ENCODE measurements around the gene NRXN2. TPM values are rescaled to one million over a fixed set of nuclear protein-coding genes. Genes with fewer than 3 reads are reported as not detected.

Gene NRXN2
- total RNA-seq, 1 experiment from 2014 or later = 0.15 TPM

DNA sequence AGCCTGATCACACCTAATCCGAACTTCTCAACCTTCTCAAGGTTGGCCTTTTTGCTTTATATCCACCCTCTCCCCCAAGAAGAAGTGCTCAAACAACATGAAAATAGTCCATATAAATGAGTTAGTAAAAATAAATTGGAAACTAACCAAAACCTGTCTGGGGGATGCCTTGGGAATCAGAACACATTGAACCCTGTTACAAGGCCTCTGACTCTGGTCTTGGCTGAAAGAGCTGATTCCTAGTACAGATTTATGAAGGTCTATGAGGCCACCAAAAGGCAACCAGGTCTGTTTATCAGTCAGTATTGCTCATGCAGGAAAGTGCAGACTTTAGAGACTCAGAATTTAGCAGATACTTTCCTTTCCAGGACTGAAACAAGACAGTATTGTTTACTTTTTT, 49.7 kb downstream of the NRXN2 start:
- in situ Hi-C loops (cut with HindIII; ENCODE audit: low pct_unique_long_range_greater_than_20kb, low sequenced_read_pairs) (no loop called here), intact Hi-C loops (cut with micrococcal nuclease; ENCODE audit: unreplicated experiment) (no loop called here)
- ATAC-seq (no peak), DNase-seq (ENCODE audit: low read depth, low spot score) (no peak)
- Histone ChIP-seq H3K4me1 (ENCODE audit: control insufficient read depth, insufficient read depth, low read length) (no peaks in the 10 kb centered on the region), H3K27ac (ENCODE audit: low read length) (no peak overlapping the region), H3K27me3 (ENCODE audit: control insufficient read depth, insufficient read depth, low read length) (peaks cover 42% of the 10 kb centered on the region), H3K9me3 (ENCODE audit: control insufficient read depth, insufficient read depth, low read depth, low read length) (no peaks in the 10 kb centered on the region), H3K36me3 (ENCODE audit: control insufficient read depth, insufficient read depth, low read length) (no peaks in the 10 kb centered on the region), H3K4me3 (ENCODE audit: low read depth in 2 of 2, low read length in 2 of 2) (no peak overlapping the region)
- ChIA-PET POLR2A (no interaction called here), CTCF (no interaction called here)
- BruUV-seq (replicated peaks) = no TSS peak
- TF ChIP-seq POLR2AphosphoS5 (IDR thresholded peaks at IDR 0.05; ENCODE audit: low read depth, low read length) (no peak), TCF7L2 (IDR thresholded peaks at IDR 0.05; ENCODE audit: low read depth, low read length) (no peak), SIN3A (IDR thresholded peaks at IDR 0.05; ENCODE audit: borderline replicate concordance, insufficient read depth, low read depth, low read length) (no peak)
- TF ChIP-seq, protein P1, sequence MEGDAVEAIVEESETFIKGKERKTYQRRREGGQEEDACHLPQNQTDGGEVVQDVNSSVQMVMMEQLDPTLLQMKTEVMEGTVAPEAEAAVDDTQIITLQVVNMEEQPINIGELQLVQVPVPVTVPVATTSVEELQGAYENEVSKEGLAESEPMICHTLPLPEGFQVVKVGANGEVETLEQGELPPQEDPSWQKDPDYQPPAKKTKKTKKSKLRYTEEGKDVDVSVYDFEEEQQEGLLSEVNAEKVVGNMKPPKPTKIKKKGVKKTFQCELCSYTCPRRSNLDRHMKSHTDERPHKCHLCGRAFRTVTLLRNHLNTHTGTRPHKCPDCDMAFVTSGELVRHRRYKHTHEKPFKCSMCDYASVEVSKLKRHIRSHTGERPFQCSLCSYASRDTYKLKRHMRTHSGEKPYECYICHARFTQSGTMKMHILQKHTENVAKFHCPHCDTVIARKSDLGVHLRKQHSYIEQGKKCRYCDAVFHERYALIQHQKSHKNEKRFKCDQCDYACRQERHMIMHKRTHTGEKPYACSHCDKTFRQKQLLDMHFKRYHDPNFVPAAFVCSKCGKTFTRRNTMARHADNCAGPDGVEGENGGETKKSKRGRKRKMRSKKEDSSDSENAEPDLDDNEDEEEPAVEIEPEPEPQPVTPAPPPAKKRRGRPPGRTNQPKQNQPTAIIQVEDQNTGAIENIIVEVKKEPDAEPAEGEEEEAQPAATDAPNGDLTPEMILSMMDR (IDR thresholded peaks at IDR 0.05) = no peak
- TF ChIP-seq, protein P2, sequence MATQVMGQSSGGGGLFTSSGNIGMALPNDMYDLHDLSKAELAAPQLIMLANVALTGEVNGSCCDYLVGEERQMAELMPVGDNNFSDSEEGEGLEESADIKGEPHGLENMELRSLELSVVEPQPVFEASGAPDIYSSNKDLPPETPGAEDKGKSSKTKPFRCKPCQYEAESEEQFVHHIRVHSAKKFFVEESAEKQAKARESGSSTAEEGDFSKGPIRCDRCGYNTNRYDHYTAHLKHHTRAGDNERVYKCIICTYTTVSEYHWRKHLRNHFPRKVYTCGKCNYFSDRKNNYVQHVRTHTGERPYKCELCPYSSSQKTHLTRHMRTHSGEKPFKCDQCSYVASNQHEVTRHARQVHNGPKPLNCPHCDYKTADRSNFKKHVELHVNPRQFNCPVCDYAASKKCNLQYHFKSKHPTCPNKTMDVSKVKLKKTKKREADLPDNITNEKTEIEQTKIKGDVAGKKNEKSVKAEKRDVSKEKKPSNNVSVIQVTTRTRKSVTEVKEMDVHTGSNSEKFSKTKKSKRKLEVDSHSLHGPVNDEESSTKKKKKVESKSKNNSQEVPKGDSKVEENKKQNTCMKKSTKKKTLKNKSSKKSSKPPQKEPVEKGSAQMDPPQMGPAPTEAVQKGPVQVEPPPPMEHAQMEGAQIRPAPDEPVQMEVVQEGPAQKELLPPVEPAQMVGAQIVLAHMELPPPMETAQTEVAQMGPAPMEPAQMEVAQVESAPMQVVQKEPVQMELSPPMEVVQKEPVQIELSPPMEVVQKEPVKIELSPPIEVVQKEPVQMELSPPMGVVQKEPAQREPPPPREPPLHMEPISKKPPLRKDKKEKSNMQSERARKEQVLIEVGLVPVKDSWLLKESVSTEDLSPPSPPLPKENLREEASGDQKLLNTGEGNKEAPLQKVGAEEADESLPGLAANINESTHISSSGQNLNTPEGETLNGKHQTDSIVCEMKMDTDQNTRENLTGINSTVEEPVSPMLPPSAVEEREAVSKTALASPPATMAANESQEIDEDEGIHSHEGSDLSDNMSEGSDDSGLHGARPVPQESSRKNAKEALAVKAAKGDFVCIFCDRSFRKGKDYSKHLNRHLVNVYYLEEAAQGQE (IDR thresholded peaks at IDR 0.05; ENCODE audit: insufficient read depth in 1 of 2, low read depth in 2 of 2, low read length in 1 of 2) = no peak

DNA sequence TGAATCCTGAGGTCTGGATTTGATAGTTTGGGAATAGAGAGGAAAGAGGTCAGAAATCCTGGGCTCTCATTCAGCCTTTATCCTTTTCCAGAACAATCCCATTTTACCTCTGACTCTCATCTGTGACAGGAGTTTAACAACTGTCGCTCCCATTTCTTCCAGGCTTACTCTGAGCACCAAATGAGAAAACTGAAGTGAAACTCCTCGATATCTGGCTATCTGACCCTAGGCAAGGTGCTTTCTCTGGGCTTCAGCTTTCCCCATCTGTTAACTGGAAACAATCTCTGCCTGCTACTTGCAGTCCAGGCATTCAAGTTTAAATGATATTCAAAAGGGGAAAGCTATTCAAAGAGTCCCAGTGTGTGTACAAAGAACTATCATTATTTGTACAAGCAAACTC, 50.1 kb downstream of the NRXN2 start:
- Histone ChIP-seq H3K27ac (ENCODE audit: low read length) (no peak overlapping the region), H3K36me3 (ENCODE audit: control insufficient read depth, insufficient read depth, low read length) (no peaks in the 10 kb centered on the region), H3K4me3 (ENCODE audit: low read depth in 2 of 2, low read length in 2 of 2) (no peak overlapping the region), H3K9me3 (ENCODE audit: control insufficient read depth, insufficient read depth, low read depth, low read length) (no peaks in the 10 kb centered on the region), H3K27me3 (ENCODE audit: control insufficient read depth, insufficient read depth, low read length) (peaks cover 39% of the 10 kb centered on the region), H3K4me1 (ENCODE audit: control insufficient read depth, insufficient read depth, low read length) (no peaks in the 10 kb centered on the region)
- intact Hi-C loops (cut with micrococcal nuclease; ENCODE audit: unreplicated experiment) (no loop called here), in situ Hi-C loops (cut with HindIII; ENCODE audit: low pct_unique_long_range_greater_than_20kb, low sequenced_read_pairs) (no loop called here)
- ATAC-seq (no peak), DNase-seq (ENCODE audit: low read depth, low spot score) (no peak)
- CTCF ChIA-PET = no interaction called here
- no TSS peak for BruUV-seq (replicated peaks)
- TF ChIP-seq POLR2AphosphoS5 (IDR thresholded peaks at IDR 0.05; ENCODE audit: low read depth, low read length) (no peak), SIN3A (IDR thresholded peaks at IDR 0.05; ENCODE audit: borderline replicate concordance, insufficient read depth, low read depth, low read length) (no peak), TCF7L2 (IDR thresholded peaks at IDR 0.05; ENCODE audit: low read depth, low read length) (no peak)
- TF ChIP-seq, protein P1 (IDR thresholded peaks at IDR 0.05) = no peak
- POLR2A ChIA-PET = no interaction called here
